Liver (tissue), 3 donors: ENCODE data around the gene SLC35A1.

Experiments
- EGR1 ChIP-seq, 2 donors: IDR thresholded peaks; 2 replicates each; pipeline ENCODE4 v1.6.1; 2016 to 2018; ENCODE audit warnings: antibody characterized with exemption in 2 of 2, low read depth in 2 of 2
- GABPA ChIP-seq, 2 donors: IDR thresholded peaks in 1 of 2; conservative IDR thresholded peaks in 1 of 2; 2 replicates each; pipeline ENCODE4 v1.6.1; 2016; ENCODE audit warnings: antibody characterized with exemption in 2 of 2, mild to moderate bottlenecking in 1 of 2, moderate library complexity in 1 of 2
- REST ChIP-seq: IDR thresholded peaks from 2 replicates; pipeline ENCODE4 v1.6.1; 2016; ENCODE audit warnings: antibody characterized with exemption, mild to moderate bottlenecking
- SP1 ChIP-seq: IDR thresholded peaks from 2 replicates; pipeline ENCODE4 v1.6.1; 2018; ENCODE audit warnings: antibody characterized with exemption, mild to moderate bottlenecking
- YY1 ChIP-seq: IDR thresholded peaks from 2 replicates; pipeline ENCODE4 v1.6.1; 2016; ENCODE audit warnings: antibody characterized with exemption, mild to moderate bottlenecking
- ZBTB33 ChIP-seq: IDR thresholded peaks from 2 replicates; pipeline ENCODE4 v1.6.1; 2016; ENCODE audit warnings: antibody characterized with exemption
- TF ChIP-seq, protein P1 (sequence below): fragments of 150-350 bp; IDR thresholded peaks from 2 replicates; pipeline ENCODE4 v1.5.1; 2017; ENCODE audit warnings: improper control_type of control experiment, low read depth, low read length; ENCODE audit not compliant: missing input control
- TF ChIP-seq, protein P2 (sequence below): IDR thresholded peaks from 2 replicates; pipeline ENCODE4 v1.6.1; 2016; ENCODE audit warnings: antibody characterized with exemption
- donor health status: healthy.
- donor health status: healthy.

GRCh38 chr6:87472525-87473418 lies at the start of gene SLC35A1:
- TF ChIP-seq EGR1 (IDR thresholded peaks at IDR 0.05; ENCODE audit: low read depth in 2 of 2) (peak; percentile 79 to 91), SP1 (peak; percentile 29), YY1 (peak; percentile 92), ZBTB33 (no peak), REST (peak; percentile 36), GABPA (IDR thresholded peaks at IDR 0.05 in 1 of 2, conservative IDR thresholded peaks at IDR 0.05 in 1 of 2) (peak in 1 of 2 donors; percentile 79)
- TF ChIP-seq, protein P1, sequence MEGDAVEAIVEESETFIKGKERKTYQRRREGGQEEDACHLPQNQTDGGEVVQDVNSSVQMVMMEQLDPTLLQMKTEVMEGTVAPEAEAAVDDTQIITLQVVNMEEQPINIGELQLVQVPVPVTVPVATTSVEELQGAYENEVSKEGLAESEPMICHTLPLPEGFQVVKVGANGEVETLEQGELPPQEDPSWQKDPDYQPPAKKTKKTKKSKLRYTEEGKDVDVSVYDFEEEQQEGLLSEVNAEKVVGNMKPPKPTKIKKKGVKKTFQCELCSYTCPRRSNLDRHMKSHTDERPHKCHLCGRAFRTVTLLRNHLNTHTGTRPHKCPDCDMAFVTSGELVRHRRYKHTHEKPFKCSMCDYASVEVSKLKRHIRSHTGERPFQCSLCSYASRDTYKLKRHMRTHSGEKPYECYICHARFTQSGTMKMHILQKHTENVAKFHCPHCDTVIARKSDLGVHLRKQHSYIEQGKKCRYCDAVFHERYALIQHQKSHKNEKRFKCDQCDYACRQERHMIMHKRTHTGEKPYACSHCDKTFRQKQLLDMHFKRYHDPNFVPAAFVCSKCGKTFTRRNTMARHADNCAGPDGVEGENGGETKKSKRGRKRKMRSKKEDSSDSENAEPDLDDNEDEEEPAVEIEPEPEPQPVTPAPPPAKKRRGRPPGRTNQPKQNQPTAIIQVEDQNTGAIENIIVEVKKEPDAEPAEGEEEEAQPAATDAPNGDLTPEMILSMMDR: peak; percentile 15
- TF ChIP-seq, protein P2, sequence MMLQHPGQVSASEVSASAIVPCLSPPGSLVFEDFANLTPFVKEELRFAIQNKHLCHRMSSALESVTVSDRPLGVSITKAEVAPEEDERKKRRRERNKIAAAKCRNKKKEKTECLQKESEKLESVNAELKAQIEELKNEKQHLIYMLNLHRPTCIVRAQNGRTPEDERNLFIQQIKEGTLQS: no peak
